Islet precursor cell (in vitro differentiated cells): ENCODE results near the gene MED23.

Experiments used
- DNase-seq: peaks from one replicate; pipeline ENCODE4 v3.0.0-alpha.2; 2018

MED23 gene, protein sequence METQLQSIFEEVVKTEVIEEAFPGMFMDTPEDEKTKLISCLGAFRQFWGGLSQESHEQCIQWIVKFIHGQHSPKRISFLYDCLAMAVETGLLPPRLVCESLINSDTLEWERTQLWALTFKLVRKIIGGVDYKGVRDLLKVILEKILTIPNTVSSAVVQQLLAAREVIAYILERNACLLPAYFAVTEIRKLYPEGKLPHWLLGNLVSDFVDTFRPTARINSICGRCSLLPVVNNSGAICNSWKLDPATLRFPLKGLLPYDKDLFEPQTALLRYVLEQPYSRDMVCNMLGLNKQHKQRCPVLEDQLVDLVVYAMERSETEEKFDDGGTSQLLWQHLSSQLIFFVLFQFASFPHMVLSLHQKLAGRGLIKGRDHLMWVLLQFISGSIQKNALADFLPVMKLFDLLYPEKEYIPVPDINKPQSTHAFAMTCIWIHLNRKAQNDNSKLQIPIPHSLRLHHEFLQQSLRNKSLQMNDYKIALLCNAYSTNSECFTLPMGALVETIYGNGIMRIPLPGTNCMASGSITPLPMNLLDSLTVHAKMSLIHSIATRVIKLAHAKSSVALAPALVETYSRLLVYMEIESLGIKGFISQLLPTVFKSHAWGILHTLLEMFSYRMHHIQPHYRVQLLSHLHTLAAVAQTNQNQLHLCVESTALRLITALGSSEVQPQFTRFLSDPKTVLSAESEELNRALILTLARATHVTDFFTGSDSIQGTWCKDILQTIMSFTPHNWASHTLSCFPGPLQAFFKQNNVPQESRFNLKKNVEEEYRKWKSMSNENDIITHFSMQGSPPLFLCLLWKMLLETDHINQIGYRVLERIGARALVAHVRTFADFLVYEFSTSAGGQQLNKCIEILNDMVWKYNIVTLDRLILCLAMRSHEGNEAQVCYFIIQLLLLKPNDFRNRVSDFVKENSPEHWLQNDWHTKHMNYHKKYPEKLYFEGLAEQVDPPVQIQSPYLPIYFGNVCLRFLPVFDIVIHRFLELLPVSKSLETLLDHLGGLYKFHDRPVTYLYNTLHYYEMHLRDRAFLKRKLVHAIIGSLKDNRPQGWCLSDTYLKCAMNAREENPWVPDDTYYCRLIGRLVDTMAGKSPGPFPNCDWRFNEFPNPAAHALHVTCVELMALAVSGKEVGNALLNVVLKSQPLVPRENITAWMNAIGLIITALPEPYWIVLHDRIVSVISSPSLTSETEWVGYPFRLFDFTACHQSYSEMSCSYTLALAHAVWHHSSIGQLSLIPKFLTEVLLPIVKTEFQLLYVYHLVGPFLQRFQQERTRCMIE (N-terminal part only)

GRCh38 chr6:131627724-131628682, at the start of gene MED23:
MED23 (minus strand) TSS chr6:131628242; CDS start chr6:131628049, 193 bp downstream.
- peak; percentile 98 for DNase-seq

- no peak for DNase-seq
Measured at GRCh38 chr6:131673184-131673583, 45.1 kb upstream of the MED23 start.

GRCh38 chr6:131669891-131670290, 41.8 kb upstream of the MED23 start:
- no peak for DNase-seq

- DNase-seq: no peak
Measured at GRCh38 chr6:131663578-131664165, 35.6 kb upstream of the MED23 start.

GRCh38 chr6:131660195-131660594, 32.2 kb upstream of the MED23 start:
- no peak for DNase-seq

DNA sequence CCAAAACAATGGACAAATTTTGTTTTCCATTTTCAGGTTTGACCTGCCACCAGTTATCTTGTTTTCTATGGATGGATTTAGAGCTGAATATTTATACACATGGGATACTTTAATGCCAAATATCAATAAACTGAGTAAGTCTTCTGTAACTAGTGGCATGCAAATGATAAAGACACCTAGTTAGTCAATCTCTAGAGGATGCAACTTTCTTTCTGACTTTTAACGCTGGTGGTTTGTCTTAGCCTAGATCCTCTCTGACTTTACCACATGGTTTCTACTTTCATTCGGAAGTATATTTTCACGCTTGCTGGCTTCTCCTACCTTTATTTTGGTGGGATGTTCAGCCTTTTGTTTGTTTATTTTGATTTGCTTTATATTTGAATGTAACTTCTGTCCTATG, 30.2 kb upstream of the MED23 start:
- no peak for DNase-seq

- DNase-seq: no peak
Measured at GRCh38 chr6:131657630-131658111, 29.6 kb upstream of the MED23 start.

- DNase-seq: no peak
Measured at GRCh38 chr6:131657222-131657621, 29.2 kb upstream of the MED23 start.

- no peak for DNase-seq
Measured at GRCh38 chr6:131656667-131657066, 28.6 kb upstream of the MED23 start.

- DNase-seq: no peak
Measured at GRCh38 chr6:131655951-131656350, 27.9 kb upstream of the MED23 start.

GRCh38 chr6:131655387-131655786, 27.3 kb upstream of the MED23 start:
- DNase-seq: no peak

- DNase-seq: peak; percentile 56
Measured at GRCh38 chr6:131654326-131654725, 26.3 kb upstream of the MED23 start.

DNA sequence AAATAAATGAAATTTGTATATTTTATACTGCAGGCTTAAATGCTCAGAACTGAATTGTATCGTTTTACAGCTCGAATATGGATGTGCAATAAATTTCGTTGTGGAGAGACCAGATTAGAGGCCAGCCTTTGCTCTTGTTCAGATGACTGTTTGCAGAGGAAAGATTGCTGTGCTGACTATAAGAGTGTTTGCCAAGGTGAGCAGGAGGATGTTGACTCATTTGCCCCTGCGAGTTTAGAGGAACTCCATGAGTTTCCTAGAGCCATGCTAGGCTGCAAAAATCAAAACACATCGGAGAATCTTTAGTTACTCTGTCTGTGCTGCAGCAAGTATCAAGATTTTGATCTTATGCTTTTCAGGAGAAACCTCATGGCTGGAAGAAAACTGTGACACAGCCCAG, 24.4 kb upstream of the MED23 start:
- no peak for DNase-seq

DNA sequence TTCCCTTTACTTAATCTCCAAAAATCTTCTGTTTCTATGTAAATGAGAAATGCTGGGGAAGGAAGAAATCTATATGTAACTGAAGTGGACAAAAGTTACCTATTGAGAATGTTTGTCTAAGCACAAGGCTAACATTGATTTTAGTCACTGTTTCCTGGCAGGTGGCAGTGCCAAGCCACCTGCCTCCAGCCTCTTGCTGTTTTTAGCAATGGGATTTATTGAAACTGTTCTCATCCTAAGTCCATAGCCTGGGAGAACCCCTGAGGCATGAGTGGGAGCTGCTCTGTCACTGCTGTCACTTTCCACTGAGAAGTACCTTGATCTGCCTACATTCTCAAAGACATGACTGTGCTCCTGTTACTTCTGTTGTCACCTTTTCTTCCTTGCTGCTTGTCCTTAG, 23.7 kb upstream of the MED23 start:
- DNase-seq: no peak

GRCh38 chr6:131646249-131646670, 18.2 kb upstream of the MED23 start:
- DNase-seq: no peak

DNA sequence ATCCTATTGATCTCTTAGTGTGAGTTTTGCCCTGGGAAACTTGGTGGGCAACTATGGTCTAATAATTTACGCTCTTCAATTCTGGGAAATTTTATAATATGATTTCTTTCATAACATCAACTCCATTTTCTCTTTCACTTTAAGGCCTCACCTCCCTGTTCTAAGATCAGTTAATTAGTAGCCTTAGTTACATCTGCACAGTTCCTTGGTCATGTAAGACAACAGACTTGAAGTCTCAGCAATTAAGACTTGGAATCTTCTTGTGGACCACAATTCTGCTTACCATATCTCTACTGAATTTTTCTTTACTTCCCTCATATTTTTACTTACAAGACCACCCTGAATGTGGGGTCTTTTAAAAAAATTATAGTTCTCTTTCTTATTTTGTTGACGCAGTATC, 17.8 kb upstream of the MED23 start:
- no peak for DNase-seq

- DNase-seq: no peak
Measured at GRCh38 chr6:131644921-131645320, 16.9 kb upstream of the MED23 start.

- no peak for DNase-seq
Measured at GRCh38 chr6:131643855-131644460, 15.9 kb upstream of the MED23 start.

GRCh38 chr6:131642987-131643611, 15.1 kb upstream of the MED23 start:
- DNase-seq: no peak

DNA sequence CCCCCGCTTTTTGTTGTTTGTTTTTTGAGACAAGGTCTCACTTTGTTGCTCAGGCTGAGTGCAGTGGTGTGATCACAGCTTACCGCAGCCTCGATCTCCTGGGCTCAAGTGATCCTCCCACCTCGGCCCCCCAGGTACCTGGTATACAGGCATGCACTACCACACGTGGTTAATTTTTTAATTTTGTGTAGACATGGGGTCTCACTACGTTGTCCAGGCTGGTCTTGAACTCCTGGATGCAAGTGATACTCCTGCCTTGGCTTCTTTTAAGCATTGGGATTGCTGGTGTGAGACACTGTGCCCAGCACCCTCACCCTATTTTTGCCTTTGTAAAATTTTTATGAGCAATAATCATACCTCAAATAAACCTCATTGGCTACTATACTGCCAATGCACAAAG, 14.5 kb upstream of the MED23 start:
- no peak for DNase-seq
